ENCODE data around the gene FBXO31.

- TF ChIP-seq CTCF (IDR thresholded peaks at IDR 0.05) (no peak), POLR2A (IDR thresholded peaks at IDR 0.05) (no peak)
Observed at GRCh38 chr16:87286839-87287626, 96.5 kb downstream of the FBXO31 start.

All from adrenal gland (tissue), 5 donors.